GM21529 (cell line): ENCODE data around the gene ZNG1F.
"Not testable (repeated sequence)": the region's sequence is repeated elsewhere in the genome, so short reads cannot be mapped to it uniquely, and the experiment has no call there.

Source experiments
- ATAC-seq: cut with Tn5 transposase; IDR thresholded peaks from one replicate; pipeline ENCODE4 v1.9.1; 2021; ENCODE audit not compliant: unreplicated experiment

ZNG1F gene

DNA sequence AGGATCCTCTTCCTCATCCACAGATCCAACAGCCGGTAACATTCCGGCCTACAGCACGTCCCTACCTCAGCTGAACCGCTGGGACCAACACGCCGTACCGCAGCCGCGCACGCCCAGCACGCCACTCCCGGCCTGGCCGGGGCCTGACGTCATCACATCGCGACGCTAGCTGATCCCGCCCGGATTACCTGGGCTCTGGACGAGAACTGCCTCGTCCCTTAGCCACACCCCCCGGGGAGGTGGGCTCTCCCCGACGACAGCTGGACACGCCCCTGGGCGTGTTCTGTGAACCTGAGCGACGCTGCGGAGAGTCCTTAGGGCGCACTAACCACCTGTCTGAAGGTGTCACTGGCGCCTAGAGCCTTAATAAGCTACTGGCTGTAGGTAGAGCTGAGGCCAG is at the start of gene ZNG1F:
Gene ZNG1F (minus strand): TSS at position 101 of the 400 bp plus-strand sequence. CDS start 59 bp downstream, at position 42.
- not testable (repeated sequence) for ATAC-seq

- ATAC-seq: not testable (repeated sequence)
Measured at GRCh38 chr9:41237110-41237749, 48.1 kb upstream of the ZNG1F start.

DNA sequence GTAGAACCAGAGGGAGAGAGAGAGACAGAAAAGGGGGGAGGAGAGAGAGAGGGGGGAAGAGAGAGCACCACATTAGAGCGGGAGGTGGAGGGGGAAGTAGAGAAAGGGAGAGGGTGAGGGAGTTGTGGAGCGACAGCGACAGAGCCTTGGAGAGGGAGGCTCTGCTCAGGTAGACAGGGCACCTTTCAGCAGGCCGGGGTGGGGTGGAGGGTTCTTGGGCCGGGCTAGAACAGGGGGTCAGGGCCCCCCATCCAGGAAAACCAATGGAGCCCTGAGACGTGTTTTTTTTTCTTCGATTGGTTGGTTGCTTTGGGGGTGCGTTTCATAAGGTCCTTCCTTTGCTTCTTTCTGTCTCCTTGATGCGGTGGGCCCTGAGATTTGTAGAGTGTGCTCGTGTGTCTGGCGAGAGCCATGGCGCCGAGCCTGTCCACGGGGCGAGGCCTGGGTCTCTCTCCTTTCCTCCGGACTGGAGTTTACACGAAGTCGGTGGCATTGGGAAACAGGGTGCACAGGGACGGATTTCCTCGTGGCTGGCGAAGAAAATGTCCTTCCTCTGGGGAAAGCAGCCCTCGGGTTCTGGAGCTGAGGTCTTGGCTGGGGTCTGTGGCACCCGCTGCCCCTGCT is 47.5 kb upstream of the ZNG1F start:
- not testable (repeated sequence) for ATAC-seq

GRCh38 chr9:41234811-41235805 is 46.0 kb upstream of the ZNG1F start:
- peak; percentile 100 for ATAC-seq

- peak; percentile 13 for ATAC-seq
Measured at GRCh38 chr9:41234221-41234620, 45.1 kb upstream of the ZNG1F start.

GRCh38 chr9:41232326-41232725 is 43.2 kb upstream of the ZNG1F start:
- ATAC-seq: not testable (repeated sequence)

GRCh38 chr9:41230418-41230817 is 41.3 kb upstream of the ZNG1F start:
- not testable (repeated sequence) for ATAC-seq

DNA sequence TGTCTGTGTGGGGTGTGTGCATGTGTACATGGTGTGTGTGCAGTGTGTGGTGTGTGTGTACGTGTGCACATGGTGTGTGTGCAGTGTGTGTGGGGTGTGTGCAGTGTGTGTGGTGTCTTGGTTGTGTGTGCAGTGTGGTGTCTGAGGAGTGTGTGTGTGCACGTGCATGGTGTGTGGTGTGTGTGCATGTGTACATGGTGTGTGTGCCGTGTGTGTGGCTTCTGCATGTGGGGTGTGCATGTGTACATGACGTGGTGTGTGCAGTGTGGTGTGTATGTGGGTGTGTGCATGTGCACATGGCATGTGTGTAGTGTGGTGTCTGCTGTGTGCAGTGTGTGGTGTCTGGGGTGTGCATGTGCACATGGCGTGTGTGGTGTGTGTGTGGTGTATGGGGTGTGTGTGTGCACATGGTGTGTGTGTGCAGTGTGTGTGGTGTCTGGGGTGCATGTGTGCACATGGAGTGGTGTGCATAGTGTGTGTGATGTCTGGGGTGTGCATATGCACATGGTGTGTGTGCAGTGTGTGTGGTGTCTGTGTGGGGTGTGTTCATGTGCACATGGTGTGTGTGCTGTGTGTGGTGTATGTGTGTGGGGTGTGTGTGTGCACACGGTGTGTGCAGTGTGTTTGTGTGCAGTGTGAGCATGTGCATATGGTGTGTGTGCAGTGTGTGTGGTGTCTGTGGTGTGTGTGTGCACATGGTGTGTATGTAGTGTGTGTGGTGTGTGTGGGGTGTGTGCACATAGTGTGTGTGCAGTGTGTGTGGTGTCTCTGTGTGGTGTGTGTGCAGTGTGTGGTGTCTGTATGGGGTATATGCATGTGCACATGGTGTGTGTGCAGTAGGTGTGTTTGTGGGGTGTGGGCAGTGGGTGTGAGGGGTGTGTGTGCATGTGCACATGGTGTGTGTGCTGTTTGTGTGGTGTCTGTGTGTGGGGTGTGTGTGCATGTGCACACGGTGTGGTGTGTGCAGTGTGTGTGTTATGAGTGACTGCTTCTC is 40.6 kb upstream of the ZNG1F start:
- ATAC-seq: no peak

DNA sequence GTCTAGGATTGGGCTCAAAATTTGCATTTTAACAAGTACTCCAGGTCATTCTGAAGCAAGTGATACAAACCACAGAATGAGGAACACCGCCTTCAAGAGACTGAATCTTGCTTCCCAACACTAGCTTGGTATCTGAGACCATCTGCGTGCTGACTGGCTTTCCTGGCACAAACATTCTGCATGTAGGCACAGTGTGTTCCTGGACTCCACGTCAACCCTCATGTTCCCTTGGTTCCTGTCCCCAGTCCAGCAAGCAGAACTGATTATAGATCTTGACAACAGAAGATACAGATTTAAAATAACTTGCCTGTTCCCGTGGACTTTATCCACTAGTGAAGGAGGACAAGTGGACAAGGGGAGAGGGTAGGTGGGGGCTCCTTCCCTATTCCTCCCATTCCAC is 30.7 kb upstream of the ZNG1F start:
- ATAC-seq: not testable (repeated sequence)

- ATAC-seq: not testable (repeated sequence)
Measured at GRCh38 chr9:41188439-41188838, 678 bp downstream of the ZNG1F start.

- not testable (repeated sequence) for ATAC-seq
Measured at GRCh38 chr9:41174994-41175393, 14.1 kb downstream of the ZNG1F start.

DNA sequence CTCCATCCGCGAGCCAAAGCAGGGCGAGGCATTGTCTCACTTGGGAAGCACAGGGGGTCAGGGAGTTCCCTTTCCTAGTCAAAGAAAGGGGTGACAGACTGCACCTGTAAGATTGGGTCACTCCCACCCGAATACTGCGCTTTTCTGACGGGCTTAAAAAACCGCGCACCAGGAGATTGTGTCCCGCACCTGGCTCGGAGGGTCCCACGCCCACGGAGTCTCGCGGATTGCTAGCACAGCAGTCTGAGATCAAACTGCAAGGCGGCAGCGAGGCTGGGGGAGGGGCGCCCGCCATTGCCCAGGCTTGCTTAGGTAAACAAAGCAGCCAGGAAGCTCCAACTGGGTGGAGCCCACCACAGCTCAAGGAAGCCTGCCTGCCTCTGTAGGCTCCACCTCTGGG is 39.0 kb downstream of the ZNG1F start:
- ATAC-seq: not testable (repeated sequence)

GRCh38 chr9:41141878-41142277 is 47.2 kb downstream of the ZNG1F start:
- ATAC-seq: not testable (repeated sequence)

DNA sequence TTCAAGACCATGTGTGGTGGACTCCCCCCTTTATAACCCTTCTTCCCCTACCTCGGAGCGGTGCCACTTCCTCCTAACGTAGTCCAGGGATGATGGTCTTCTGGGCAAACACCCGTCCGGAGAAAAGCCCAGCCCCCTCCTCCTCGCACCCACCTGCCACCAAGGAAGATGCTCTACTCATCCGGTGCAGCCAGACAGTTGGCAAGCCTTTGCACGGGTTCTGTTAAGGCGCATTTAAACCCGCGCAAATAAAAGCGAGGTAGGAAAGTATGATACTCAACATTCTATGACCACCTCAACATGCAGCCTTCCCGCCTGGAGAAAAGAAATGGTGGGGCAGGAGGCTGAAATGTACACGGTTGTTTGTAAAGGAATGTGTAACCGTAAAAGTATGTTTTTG is 60.5 kb downstream of the ZNG1F start, which contains the start of gene FOXD4L6:
Gene FOXD4L6 (minus strand): TSS at position 101 of the 400 bp plus-strand sequence. CDS start 298 bp downstream, outside the sequence.
- ATAC-seq: not testable (repeated sequence)

DNA sequence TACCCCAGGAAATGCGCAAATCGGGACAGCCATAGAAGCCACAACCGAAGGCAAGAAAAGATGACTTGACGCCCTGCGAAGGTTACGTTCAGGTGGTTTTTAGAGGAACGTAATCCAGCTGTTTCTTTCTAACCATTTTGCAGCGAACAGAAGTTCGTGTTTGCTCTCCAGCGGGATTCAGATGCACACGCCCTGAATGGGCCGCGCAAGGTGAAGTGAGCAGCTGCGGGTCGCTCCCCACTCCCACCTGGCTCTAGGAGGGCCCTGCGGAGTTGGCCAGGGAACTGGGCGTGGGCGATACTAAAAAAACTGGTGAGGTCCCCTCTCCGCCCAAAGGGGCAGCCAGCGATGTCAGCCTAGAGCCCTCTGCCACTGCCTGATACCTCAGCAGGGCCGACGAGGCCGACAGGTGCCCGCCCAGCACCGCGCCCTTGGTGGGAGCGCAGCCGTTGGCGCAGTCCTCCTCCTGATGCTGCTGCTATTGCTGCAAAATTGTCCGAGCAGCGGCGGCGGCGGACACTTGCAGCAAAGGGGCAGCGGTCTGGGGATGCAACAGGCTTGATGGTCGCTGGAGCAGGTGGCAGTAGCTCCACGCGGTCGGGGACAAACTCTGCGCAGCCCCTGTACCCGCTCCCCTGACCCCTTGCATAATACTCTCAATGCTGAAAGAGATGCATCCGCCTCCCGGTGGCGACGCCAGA is 62.2 kb downstream of the ZNG1F start:
- not testable (repeated sequence) for ATAC-seq

DNA sequence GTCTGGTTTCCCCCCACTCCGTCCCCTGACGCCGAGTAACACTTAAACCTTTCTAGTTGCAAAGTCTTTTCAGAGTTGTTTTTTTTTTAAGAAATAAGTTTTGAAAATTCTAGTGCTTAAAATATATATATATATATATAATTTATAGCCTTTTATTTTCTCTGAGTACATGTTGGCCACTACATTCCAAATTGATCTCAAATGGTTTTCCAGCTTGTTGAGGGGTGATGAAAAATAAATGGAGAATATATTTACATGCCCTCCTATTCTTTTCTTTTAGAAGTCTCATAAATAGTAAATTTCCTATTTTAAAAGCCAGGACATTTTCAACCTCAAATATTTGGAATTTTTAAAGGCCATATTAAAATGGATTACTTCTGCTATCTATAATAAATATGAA is 63.2 kb downstream of the ZNG1F start:
- not testable (repeated sequence) for ATAC-seq

DNA sequence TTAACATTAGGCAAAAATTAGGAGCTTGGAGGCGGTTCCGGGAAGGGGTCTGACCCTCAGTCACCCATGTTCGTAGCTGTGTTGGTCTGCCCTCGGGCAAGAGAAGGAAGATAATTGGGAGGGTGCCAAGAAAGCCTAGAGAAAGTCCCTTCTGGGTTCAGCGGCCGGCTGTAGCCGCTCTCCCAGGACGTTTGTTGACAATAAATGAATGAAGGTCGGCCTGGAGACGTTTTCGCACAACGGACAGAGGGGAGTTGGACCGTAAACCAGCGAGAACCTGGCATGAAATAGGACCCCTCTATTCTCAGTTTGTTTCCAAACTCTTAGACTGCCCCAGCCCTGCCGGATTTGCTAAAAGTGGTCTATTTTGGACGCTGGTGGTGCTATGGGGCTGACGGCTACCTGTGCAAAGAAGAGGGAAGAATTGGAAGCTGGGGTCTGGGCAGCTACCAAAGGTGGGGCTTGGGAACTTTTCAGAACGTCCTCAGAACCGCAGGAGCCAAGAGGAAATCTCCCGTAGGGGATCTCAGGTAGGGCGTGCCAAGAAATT is 63.9 kb downstream of the ZNG1F start:
- not testable (repeated sequence) for ATAC-seq

GRCh38 chr9:41124250-41125108 is 64.6 kb downstream of the ZNG1F start:
- ATAC-seq: not testable (repeated sequence)
